ENCODE measurements around the gene CFAP70. TPM values are rescaled to one million over a fixed set of nuclear protein-coding genes. Genes with fewer than 3 reads are reported as not detected.

The CFAP70 gene
- total RNA-seq, 2 donors from 2014 or later, result 7.2 to 11.9 TPM

DNA sequence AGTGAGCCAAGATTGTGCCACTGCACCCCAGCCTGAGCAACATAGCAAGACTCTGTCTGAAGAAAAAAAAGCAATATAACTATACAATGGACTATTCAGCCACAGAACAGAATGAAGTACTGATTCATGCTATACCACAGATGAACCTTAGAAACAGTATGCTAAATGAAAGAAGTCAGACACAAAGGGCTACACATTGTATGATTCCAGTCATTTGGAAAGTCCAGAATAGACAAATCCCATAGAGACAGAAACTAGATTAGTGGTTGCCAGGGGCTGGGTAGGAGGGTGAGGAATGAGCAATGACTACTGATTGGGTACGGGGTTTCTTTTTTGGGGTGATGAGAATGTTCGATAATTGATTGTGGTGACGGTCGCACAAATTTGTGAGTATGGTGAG, 9.6 kb upstream of the CFAP70 start:
- Histone ChIP-seq H3K27me3 (replicated peaks; ENCODE audit: insufficient read depth) (no peaks in the 10 kb centered on the region), H3K9me3 (no peaks in the 10 kb centered on the region), H3K36me3 (no peaks in the 10 kb centered on the region), H3K4me1 (replicated peaks) (no peaks in the 10 kb centered on the region), H3K27ac (no peak overlapping the region), H3K4me3 (no peak overlapping the region)
- no peak for TF ChIP-seq CTCF (IDR thresholded peaks at IDR 0.05)
- no peak for TF ChIP-seq POLR2A (IDR thresholded peaks at IDR 0.05)
- TF ChIP-seq POLR2AphosphoS5 (IDR thresholded peaks at IDR 0.05), result no peak
- intact Hi-C loops (cut with DNase I), result no loop called here
- no peak for DNase-seq (ENCODE audit: low spot score)
- 95% methylated on average over 4 of the region's 4 CpGs for WGBS

GRCh38 chr10:73366381-73367298, 8.0 kb upstream of the CFAP70 start:
- no peaks in the 10 kb centered on the region for H3K36me3 ChIP-seq

GRCh38 chr10:73364964-73365363, 6.3 kb upstream of the CFAP70 start:
- no peaks in the 10 kb centered on the region for H3K36me3 ChIP-seq
- no peaks in the 10 kb centered on the region for H3K9me3 ChIP-seq
- intact Hi-C loops (cut with DNase I), result no loop called here
- no peak overlapping the region for H3K4me3 ChIP-seq
- no peak overlapping the region for H3K27ac ChIP-seq
- H3K4me1 ChIP-seq (replicated peaks), result no peaks in the 10 kb centered on the region
- DNase-seq (ENCODE audit: low spot score), result no peak
- WGBS, result 96% methylated on average over 3 of the region's 3 CpGs
- H3K27me3 ChIP-seq (replicated peaks; ENCODE audit: insufficient read depth), result no peaks in the 10 kb centered on the region
- TF ChIP-seq POLR2AphosphoS5 (IDR thresholded peaks at IDR 0.05) (no peak), CTCF (IDR thresholded peaks at IDR 0.05) (no peak)

More at GRCh38 chr10:73366381-73367298, 8.0 kb upstream of the CFAP70 start:
- intact Hi-C loops (cut with DNase I), result no loop called here
- TF ChIP-seq POLR2A (IDR thresholded peaks at IDR 0.05) (no peak), CTCF (IDR thresholded peaks at IDR 0.05) (no peak), POLR2AphosphoS5 (IDR thresholded peaks at IDR 0.05) (no peak)
- WGBS, result 95% methylated on average over 6 of the region's 6 CpGs
- no peaks in the 10 kb centered on the region for H3K4me1 ChIP-seq (replicated peaks)
- H3K4me3 ChIP-seq, result no peak overlapping the region
- no peak for DNase-seq (ENCODE audit: low spot score)
- no peaks in the 10 kb centered on the region for H3K27me3 ChIP-seq (replicated peaks; ENCODE audit: insufficient read depth)
- no peaks in the 10 kb centered on the region for H3K9me3 ChIP-seq
- no peak overlapping the region for H3K27ac ChIP-seq

DNA sequence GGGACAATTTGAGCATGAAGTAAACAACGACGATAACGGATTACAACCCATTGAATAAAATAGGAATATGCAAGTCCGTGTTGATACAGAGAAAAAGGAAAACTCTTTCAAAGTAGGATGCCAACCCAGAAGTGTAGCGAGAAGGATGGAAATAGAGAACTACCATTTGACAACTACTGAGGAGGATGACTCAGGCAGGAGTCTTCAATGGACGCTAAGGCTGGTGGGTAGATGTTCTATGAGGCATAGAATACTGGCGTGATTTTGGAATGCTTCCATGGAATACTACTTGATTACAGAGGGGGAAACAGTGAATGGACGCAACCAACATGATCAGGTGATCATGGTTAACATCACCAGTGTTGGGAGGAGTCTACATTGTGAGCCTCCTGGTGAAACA, 828 bp upstream of the CFAP70 start:
- no peaks in the 10 kb centered on the region for H3K36me3 ChIP-seq
- TF ChIP-seq CTCF (IDR thresholded peaks at IDR 0.05), result no peak
- no peak for TF ChIP-seq POLR2AphosphoS5 (IDR thresholded peaks at IDR 0.05)
- TF ChIP-seq POLR2A (IDR thresholded peaks at IDR 0.05), result no peak
- no peak overlapping the region for H3K4me3 ChIP-seq
- no peaks in the 10 kb centered on the region for H3K9me3 ChIP-seq
- H3K27ac ChIP-seq, result no peak overlapping the region
- no peak for DNase-seq (ENCODE audit: low spot score)
- H3K27me3 ChIP-seq (replicated peaks; ENCODE audit: insufficient read depth), result no peaks in the 10 kb centered on the region
- 72% methylated on average over 8 of the region's 8 CpGs for WGBS
- no peaks in the 10 kb centered on the region for H3K4me1 ChIP-seq (replicated peaks)
- intact Hi-C loops (cut with DNase I), result no loop called here

GRCh38 chr10:73357821-73358220, 843 bp downstream of the CFAP70 start:
- no peak for TF ChIP-seq POLR2A (IDR thresholded peaks at IDR 0.05)
- TF ChIP-seq POLR2AphosphoS5 (IDR thresholded peaks at IDR 0.05), result no peak
- TF ChIP-seq CTCF (IDR thresholded peaks at IDR 0.05), result no peak
- no peaks in the 10 kb centered on the region for H3K36me3 ChIP-seq
- H3K27me3 ChIP-seq (replicated peaks; ENCODE audit: insufficient read depth), result no peaks in the 10 kb centered on the region
- no peak for DNase-seq (ENCODE audit: low spot score)
- H3K4me1 ChIP-seq (replicated peaks), result no peaks in the 10 kb centered on the region
- intact Hi-C loops (cut with DNase I), result no loop called here
- H3K4me3 ChIP-seq, result peak overlapping the region; percentile 57 to 61
- WGBS, result 33% methylated on average over 5 of the region's 5 CpGs
- H3K9me3 ChIP-seq, result no peaks in the 10 kb centered on the region
- H3K27ac ChIP-seq, result peak overlapping the region in 1 of 2 donors; percentile 63

Measured in prostate gland (tissue), 2 donors.